GM13976 (cell line): ENCODE measurements around the gene SMC6.

Source experiments
- DNase-seq: peaks from one replicate; pipeline ENCODE4 v3.0.0; 2012; ENCODE audit warnings: low spot score
- CTCF ChIP-seq: IDR thresholded peaks from 2 replicates; pipeline ENCODE4 v1.5.1; 2012; ENCODE audit warnings: borderline replicate concordance, mild to moderate bottlenecking; ENCODE audit not compliant: insufficient read depth; ENCODE audit errors: extremely low read depth, missing control alignments, control extremely low read depth
- in situ Hi-C: fragments of 300-500 bp; cut with MboI; formaldehyde crosslinking; loops from one replicate; pipeline ENCODE4 v1.12.0; 2022; ENCODE audit warnings: low sequenced_read_pairs, mixed read lengths, inconsistent platforms; ENCODE audit not compliant: unreplicated experiment

The SMC6 gene

GRCh38 chr2:17615147-17615546, 138.5 kb downstream of the SMC6 start:
- no peak for DNase-seq
- TF ChIP-seq CTCF: no peak
- in situ Hi-C loops: no loop called here

- DNase-seq: no peak
- in situ Hi-C loops: no loop called here
- no peak for TF ChIP-seq CTCF
Measured at GRCh38 chr2:17614174-17614930, 139.3 kb downstream of the SMC6 start.
